Measurements from ENCODE around the gene MYD88.
A peak's percentile ranks its signal among the peaks of the same experiment; 100 is the strongest.
"Not testable (repeated sequence)": the region's sequence is repeated elsewhere in the genome, so short reads cannot be mapped to it uniquely, and the experiment has no call there.

The MYD88 gene

GRCh38 chr3:38126121-38126892, 12.2 kb upstream of the MYD88 start:
- DNase-seq (ENCODE audit: low read depth): no peak

- DNase-seq (ENCODE audit: low read depth): no peak
Measured at GRCh38 chr3:38127611-38128302, 10.7 kb upstream of the MYD88 start.

- DNase-seq (ENCODE audit: low read depth): no peak
Measured at GRCh38 chr3:38128303-38128655, 10.2 kb upstream of the MYD88 start.

DNA sequence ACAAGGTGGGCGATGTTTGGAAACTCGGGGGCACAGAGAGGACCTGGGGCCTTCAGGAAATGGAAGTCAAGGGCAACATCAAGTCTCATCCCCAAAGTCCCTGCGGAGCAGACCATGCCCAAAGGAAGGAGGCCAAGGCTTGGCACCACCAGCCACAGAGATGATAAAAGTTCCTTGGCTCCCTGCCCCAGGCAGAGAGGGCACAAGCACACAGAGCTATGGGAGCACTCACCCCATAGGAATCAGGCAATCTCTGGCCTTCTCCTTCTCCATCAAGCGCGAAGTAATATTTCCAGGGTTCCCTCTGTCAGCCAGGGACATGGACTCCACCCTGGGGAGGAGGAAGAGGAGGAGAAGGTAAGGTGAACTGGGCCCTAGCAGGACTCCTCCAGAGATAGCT, 9.4 kb upstream of the MYD88 start:
- no peak for DNase-seq (ENCODE audit: low read depth)

DNA sequence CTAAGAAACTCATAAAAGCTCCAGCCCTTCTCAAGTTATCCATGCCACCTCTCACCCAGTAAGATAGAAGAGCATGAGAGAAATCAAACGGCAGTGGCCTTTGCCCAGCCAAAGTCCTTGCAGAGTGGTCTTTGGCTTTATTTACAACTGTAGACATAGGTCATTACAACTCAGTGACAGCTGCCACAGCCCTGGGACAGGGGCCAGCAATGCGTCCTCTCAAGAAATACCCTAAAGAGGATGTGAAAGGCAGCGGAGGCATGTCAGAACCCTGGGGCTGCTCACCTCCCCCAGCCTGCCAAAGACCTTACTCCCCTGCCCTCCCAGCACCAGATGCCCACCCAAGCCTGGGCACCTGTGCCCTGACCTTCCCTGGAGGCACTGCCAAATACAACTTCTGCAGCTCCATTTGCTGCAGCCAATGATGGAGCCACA, 7.8 kb upstream of the MYD88 start:
- no peak for DNase-seq (ENCODE audit: low read depth)

DNA sequence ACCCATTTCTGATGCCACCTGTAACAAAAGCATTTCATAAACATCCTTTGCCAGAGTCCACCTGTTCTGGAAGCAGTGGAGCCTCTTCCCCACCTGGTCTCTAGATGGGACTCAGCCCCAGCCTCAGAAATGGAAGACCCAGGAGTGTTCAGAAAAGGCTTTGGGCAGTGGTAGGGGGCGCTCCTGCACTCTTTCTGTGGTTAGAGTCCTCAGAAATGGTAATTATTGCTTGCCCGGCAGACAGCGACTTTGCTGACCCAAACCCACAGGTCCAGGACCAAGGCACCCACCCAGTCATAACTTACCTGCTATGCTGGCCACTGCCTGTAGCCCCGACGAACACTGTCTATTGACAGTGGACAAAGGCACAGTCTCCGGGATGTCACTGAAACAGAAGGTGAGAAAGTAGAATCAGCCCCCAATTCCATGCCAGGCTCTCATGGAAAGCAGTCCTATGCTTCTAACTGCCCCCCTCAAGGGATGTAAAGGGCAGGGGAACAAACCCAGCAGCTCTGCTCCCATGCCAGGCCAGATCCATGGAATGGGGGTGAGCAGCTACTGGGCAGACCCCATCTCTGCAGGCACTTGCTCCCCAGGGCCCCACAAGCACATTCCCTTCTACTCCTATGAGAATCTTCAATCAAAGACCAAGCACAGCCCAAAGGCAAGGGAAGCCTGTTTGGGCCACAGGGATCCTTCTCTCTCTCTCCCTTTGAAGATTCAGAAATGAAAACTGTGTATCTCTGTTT, 6.7 kb upstream of the MYD88 start:
- DNase-seq (ENCODE audit: low read depth): peak; percentile 23

- DNase-seq (ENCODE audit: low read depth): no peak
Measured at GRCh38 chr3:38133209-38133556, 5.3 kb upstream of the MYD88 start.

DNA sequence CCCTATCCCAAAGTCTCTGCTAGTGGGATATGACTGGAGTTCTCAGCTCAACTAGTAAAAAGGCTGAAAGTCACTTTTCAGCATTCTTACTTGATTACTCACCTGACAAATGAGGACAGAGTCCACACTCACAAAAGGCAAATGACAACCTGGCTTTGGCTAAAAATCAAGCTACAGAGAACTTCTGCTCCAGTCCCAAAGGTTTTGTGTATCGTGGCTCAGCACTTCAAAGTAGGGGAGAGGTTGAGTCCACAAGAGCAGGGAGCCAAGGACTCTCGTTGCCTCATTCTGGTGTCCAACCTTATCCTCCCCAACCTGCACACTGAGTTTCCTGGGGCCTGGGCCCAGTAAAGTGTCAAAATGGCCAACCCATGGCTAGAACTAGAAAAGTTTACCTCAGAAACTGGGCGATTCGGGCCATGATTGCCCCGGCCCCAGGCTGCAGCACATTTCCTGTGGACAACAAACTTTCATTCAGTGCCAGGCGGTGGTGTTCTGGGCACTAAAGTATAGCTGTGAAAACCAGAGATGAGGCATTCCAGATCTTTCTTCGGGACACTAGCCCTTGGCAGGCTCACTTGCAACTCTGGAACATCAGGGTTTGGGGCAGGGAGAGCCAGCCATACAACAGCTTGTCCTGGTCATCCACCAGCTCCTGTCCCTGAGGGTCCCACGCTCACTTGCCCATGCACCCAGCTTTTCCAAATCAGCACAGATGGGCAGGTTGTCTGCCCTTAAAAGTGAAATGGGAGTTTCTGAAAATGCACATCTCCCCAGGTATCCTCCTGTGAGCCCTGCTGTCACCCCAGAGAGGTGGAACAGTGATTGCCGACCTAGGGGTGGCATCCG, 4.7 kb upstream of the MYD88 start:
- no peak for DNase-seq (ENCODE audit: low read depth)

DNA sequence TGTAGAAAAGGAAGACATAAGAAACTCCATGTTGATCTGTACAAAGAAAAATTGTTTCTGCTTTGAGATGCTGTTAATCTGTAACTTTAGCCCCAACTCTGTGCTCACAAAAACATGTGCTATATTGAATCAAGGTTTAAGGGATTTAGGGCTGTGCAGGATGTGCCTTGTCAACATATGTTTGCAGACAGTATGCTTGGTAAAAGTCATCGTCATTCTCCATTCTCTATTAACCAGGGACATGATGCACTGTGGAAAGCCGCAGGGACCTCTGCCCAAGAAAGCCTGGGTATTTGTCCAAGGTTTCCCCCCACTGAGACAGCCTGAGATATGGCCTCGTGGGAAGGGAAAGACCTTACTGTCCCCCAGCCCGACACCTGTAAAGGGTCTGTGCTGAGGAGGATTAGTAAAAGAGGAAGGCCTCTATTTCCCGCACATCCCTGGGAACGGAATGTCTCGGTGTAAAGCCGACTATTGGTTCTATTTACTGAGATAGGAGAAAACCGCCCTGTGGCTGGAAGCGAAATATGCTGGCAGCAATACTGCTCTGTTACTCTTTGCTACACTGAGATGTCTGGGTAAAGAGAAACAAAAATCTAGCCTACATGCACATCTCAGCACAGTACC, 3.8 kb upstream of the MYD88 start:
- not testable (repeated sequence) for DNase-seq (ENCODE audit: low read depth)

GRCh38 chr3:38135621-38136277, 2.7 kb upstream of the MYD88 start:
- DNase-seq (ENCODE audit: low read depth): not testable (repeated sequence)

GRCh38 chr3:38136393-38136776, 2.1 kb upstream of the MYD88 start:
- no peak for DNase-seq (ENCODE audit: low read depth)

GRCh38 chr3:38136777-38137614, 1.5 kb upstream of the MYD88 start, which contains the start of gene ACAA1:
Gene ACAA1, minus strand, starts transcription at chr3:38137127. Its CDS starts 92 bp downstream, at chr3:38137035.
- peak; percentile 98 for DNase-seq (ENCODE audit: low read depth)

DNA sequence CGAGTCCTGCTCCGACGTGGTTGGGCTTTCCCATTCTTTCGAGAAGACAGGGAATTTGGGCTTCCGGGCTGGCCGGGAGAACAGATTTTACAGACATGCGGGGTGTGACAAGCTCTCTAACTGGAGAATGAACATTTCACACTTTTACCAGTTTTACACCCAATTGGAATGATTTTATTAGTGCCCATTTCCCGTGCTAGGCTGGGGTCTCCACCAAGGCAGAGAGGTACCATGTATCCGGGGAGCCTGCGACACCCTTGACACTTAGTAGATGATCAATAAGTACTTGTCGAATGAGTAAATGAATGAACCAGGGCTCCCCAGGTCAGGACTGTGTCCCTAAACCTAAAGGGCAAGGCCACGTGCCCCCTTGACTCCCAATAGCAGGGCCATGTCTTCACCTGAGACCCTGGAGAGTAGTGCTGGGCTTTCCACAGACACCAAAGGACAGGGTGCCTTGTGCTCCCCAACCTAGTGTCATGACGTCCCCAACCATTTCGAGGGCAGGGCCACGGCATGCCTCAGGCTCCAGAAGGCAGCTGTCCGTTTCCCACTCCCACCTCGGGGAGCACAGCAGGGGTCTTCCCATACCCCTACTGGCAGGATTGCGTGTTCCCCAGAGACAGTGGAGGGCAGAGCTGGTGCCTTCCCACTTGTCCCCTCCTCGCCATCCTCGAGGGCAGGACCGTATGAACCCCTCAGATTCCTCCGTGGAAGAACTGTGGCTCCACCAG, 679 bp upstream of the MYD88 start:
- no peak for DNase-seq (ENCODE audit: low read depth)

- no peak for DNase-seq (ENCODE audit: low read depth)
Measured at GRCh38 chr3:38139191-38139590, 730 bp downstream of the MYD88 start.

- no peak for DNase-seq (ENCODE audit: low read depth)
Measured at GRCh38 chr3:38139652-38140051, 1.2 kb downstream of the MYD88 start.

DNA sequence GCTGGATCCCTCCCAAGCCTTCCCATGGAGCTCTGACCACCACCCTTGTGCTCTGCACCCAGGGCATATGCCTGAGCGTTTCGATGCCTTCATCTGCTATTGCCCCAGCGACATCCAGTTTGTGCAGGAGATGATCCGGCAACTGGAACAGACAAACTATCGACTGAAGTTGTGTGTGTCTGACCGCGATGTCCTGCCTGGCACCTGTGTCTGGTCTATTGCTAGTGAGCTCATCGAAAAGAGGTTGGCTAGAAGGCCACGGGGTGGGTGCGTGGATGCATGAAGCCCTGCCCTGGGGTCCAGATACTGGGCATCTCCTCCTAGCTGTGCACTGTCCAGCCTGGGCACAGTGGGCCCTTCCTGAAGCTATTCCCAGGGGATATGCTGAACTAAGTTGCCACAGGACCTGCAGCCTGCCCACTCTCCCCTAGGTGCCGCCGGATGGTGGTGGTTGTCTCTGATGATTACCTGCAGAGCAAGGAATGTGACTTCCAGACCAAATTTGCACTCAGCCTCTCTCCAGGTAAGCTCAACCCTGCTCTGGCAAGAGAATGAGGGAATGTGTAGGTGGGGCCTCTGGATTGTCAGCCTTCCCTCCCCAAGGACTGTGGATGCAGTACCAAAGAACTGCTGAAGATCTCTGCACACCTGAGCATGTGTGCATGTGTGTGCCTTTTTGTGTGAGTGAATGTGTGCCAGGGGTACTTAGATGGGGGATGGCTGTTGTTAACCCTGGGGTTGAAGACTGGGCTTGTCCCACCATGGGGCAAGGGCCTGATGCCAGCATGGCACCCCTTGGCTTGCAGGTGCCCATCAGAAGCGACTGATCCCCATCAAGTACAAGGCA, 2.1 kb downstream of the MYD88 start:
- DNase-seq (ENCODE audit: low read depth): no peak

DNA sequence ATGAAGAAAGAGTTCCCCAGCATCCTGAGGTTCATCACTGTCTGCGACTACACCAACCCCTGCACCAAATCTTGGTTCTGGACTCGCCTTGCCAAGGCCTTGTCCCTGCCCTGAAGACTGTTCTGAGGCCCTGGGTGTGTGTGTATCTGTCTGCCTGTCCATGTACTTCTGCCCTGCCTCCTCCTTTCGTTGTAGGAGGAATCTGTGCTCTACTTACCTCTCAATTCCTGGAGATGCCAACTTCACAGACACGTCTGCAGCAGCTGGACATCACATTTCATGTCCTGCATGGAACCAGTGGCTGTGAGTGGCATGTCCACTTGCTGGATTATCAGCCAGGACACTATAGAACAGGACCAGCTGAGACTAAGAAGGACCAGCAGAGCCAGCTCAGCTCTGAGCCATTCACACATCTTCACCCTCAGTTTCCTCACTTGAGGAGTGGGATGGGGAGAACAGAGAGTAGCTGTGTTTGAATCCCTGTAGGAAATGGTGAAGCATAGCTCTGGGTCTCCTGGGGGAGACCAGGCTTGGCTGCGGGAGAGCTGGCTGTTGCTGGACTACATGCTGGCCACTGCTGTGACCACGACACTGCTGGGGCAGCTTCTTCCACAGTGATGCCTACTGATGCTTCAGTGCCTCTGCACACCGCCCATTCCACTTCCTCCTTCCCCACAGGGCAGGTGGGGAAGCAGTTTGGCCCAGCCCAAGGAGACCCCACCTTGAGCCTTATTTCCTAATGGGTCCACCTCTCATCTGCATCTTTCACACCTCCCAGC, 2.9 kb downstream of the MYD88 start:
- DNase-seq (ENCODE audit: low read depth): no peak

GRCh38 chr3:38141952-38142273, 3.5 kb downstream of the MYD88 start:
- no peak for DNase-seq (ENCODE audit: low read depth)

All from fibroblast of the conjunctiva (primary cell).